Measurements from ENCODE around the gene CEMP1. TPM values are rescaled to one million over a fixed set of nuclear protein-coding genes. Genes with fewer than 3 reads are reported as not detected.
"Not testable (repeated sequence)": the region's sequence is repeated elsewhere in the genome, so short reads cannot be mapped to it uniquely, and the experiment has no call there.

The CEMP1 gene
- total RNA-seq, 2 experiments from 2014 or later: 1.0 to 1.8 TPM

DNA sequence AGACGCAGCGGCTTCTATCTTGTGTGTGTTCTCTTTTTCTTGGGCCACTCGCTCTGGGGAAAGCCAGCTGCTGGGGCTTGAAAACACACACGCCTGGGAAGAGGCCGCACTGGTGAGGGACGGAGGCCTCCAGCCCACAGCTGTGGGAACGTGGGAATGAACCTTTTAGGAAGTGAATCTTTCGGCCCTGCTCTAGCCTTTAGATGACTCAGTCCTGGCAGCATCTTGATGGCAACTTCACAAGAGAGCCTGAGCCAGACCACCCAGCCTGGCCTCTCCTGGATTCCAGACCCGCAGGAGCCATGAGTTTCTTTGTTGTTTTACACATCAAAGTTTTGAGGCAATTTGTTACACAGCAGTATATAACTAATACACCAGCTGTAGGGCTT, 4.4 kb upstream of the CEMP1 start:
- TF ChIP-seq CTCF (IDR thresholded peaks at IDR 0.05): no peak
- ATAC-seq (ENCODE audit: poor library complexity): no peak
- POLR2A ChIA-PET: interaction anchor here (1.0 to 2.7 kb wide), 2 partner anchors 15 to 21 kb away, joined by 3 to 27 read pairs; partner anchors contain the start of genes AMDHD2 and ATP6V0C
- Histone ChIP-seq H3K4me1 (ENCODE audit: insufficient read depth, low read length) (peaks cover 53% of the 10 kb centered on the region), H3K27me3 (ENCODE audit: control insufficient read depth in 1 of 2, insufficient read depth in 2 of 2, low read length in 2 of 2) (no peaks in the 10 kb centered on the region), H3K27ac (ENCODE audit: low read depth in 1 of 2, low read length in 2 of 2) (no peak overlapping the region), H3K4me3 (ENCODE audit: low read length) (no peak overlapping the region), H3K36me3 (ENCODE audit: insufficient read depth, low read length) (peaks cover 3% of the 10 kb centered on the region), H3K9me3 (ENCODE audit: control insufficient read depth in 1 of 2, insufficient read depth in 1 of 2, low read length in 2 of 2) (no peaks in the 10 kb centered on the region)
- DNase-seq: peak in 2 of 14 experiments; percentile 51 to 69
- Mint-ChIP-seq H3K27ac (peak overlapping the region; percentile 98), H3K36me3 (ENCODE audit: low read depth) (peaks cover 36% of the 10 kb centered on the region), H3K27me3 (peaks cover 8% of the 10 kb centered on the region), H3K4me1 (ENCODE audit: low read depth) (peaks cover 47% of the 10 kb centered on the region), H3K9me3 (no peaks in the 10 kb centered on the region), H3K4me3 (peak overlapping the region; percentile 79)
- CTCF ChIA-PET: no interaction called here
- intact Hi-C loops (cut with DNase I, micrococcal nuclease): loop anchor here (2.0 to 5.0 kb wide), 2 partner anchors 15 to 967 kb away; partner anchors contain the start of genes AMDHD2 (in 1 of the 2) and CLUAP1 (in 1 of the 2)

- H3K9me3 Mint-ChIP-seq; H3K27ac ChIP-seq (ENCODE audit: low read depth in 1 of 2, low read length in 2 of 2); H3K36me3 ChIP-seq (ENCODE audit: insufficient read depth, low read length); H3K27me3 Mint-ChIP-seq; ATAC-seq (ENCODE audit: poor library complexity); POLR2A ChIA-PET; CTCF ChIA-PET; H3K4me3 ChIP-seq (ENCODE audit: low read length); H3K27me3 ChIP-seq (ENCODE audit: control insufficient read depth in 1 of 2, insufficient read depth in 2 of 2, low read length in 2 of 2); H3K9me3 ChIP-seq (ENCODE audit: control insufficient read depth in 1 of 2, insufficient read depth in 1 of 2, low read length in 2 of 2); DNase-seq: not testable (repeated sequence)
- Mint-ChIP-seq H3K4me1 (ENCODE audit: low read depth) (peaks cover 34% of the 10 kb centered on the region), H3K36me3 (ENCODE audit: low read depth) (peaks cover 40% of the 10 kb centered on the region), H3K27ac (peak overlapping the region; percentile 98), H3K4me3 (peak overlapping the region; percentile 79)
- peaks cover 40% of the 10 kb centered on the region for H3K4me1 ChIP-seq (ENCODE audit: insufficient read depth, low read length)
- intact Hi-C loops (cut with DNase I, micrococcal nuclease): loop anchor here in 1 of 2 experiments (5.0 kb wide), 1 partner anchor 107 kb away; the partner anchor contains the start of gene CCNF
These were observed 3.1 kb upstream of the CEMP1 start for GRCh38 chr16:2534335-2534734.

DNA sequence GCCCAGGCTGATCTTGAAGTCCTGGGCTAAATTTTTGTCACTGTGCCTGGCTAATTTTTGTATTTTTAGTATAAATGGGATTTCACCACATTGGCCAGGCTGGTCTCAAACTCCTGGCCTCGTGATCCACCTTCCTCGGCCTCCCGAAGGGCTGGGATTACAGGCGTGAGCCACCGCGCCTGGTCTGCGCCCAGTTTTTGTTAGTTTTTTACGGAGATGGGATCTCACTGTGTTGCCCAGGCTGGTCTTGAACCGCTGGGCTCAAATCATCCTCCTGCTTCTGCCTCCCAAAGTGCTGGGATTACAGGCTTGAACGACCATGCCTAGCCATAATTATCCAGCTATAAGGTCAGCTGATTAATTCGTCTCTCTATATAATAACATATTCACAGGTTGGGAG, 2.7 kb upstream of the CEMP1 start:
- no peak overlapping the region for H3K27ac ChIP-seq (ENCODE audit: low read depth in 1 of 2, low read length in 2 of 2)
- ChIA-PET CTCF (no interaction called here), POLR2A (interaction anchor here (4.2 kb wide), 1 partner anchor 14 kb away, joined by 135 read pairs; the partner anchor contains the start of gene AMDHD2)
- H3K4me3 ChIP-seq (ENCODE audit: low read length): no peak overlapping the region
- intact Hi-C loops (cut with DNase I, micrococcal nuclease): loop anchor here (2.0 to 5.0 kb wide), 2 partner anchors 19 to 107 kb away; partner anchors contain the start of gene CCNF (in 1 of the 2)
- H3K36me3 Mint-ChIP-seq (ENCODE audit: low read depth): peaks cover 42% of the 10 kb centered on the region
- H3K9me3 ChIP-seq (ENCODE audit: control insufficient read depth in 1 of 2, insufficient read depth in 1 of 2, low read length in 2 of 2): no peaks in the 10 kb centered on the region
- ATAC-seq (ENCODE audit: poor library complexity): no peak
- H3K4me3 Mint-ChIP-seq: peak overlapping the region; percentile 79
- no peak for DNase-seq
- H3K36me3 ChIP-seq (ENCODE audit: insufficient read depth, low read length): peaks cover 7% of the 10 kb centered on the region
- peaks cover 36% of the 10 kb centered on the region for H3K4me1 ChIP-seq (ENCODE audit: insufficient read depth, low read length)
- no peaks in the 10 kb centered on the region for H3K9me3 Mint-ChIP-seq
- peaks cover 8% of the 10 kb centered on the region for H3K27me3 Mint-ChIP-seq
- peaks cover 30% of the 10 kb centered on the region for H3K4me1 Mint-ChIP-seq (ENCODE audit: low read depth)
- peak overlapping the region; percentile 98 for H3K27ac Mint-ChIP-seq
- H3K27me3 ChIP-seq (ENCODE audit: control insufficient read depth in 1 of 2, insufficient read depth in 2 of 2, low read length in 2 of 2): no peaks in the 10 kb centered on the region
- TF ChIP-seq CTCF (IDR thresholded peaks at IDR 0.05): no peak

- intact Hi-C loops (cut with DNase I, micrococcal nuclease): loop anchor here (2.0 to 5.0 kb wide), 2 partner anchors 18 to 106 kb away; partner anchors contain the start of gene CCNF (in 1 of the 2)
- Histone ChIP-seq H3K4me1 (ENCODE audit: insufficient read depth, low read length) (peaks cover 31% of the 10 kb centered on the region), H3K36me3 (ENCODE audit: insufficient read depth, low read length) (peaks cover 14% of the 10 kb centered on the region), H3K4me3 (ENCODE audit: low read length) (peak overlapping the region; percentile 94), H3K27ac (ENCODE audit: low read depth in 1 of 2, low read length in 2 of 2) (peak overlapping the region in 1 of 2 donors; percentile 95)
- DNase-seq: peak in 1 of 14 experiments; percentile 60
- H3K36me3 Mint-ChIP-seq (ENCODE audit: low read depth): peaks cover 38% of the 10 kb centered on the region
- H3K4me3 Mint-ChIP-seq: peak overlapping the region; percentile 95
- H3K27me3 ChIP-seq (ENCODE audit: control insufficient read depth in 1 of 2, insufficient read depth in 2 of 2, low read length in 2 of 2); H3K9me3 ChIP-seq (ENCODE audit: control insufficient read depth in 1 of 2, insufficient read depth in 1 of 2, low read length in 2 of 2); H3K9me3 Mint-ChIP-seq; H3K27me3 Mint-ChIP-seq; ATAC-seq (ENCODE audit: poor library complexity): not testable (repeated sequence)
- CTCF ChIA-PET: interaction anchor here (0.9 kb wide), 1 partner anchor 18 kb away, joined by 3 read pairs; no protein-coding TSS in a partner anchor
- POLR2A ChIA-PET: interaction anchor here (0.6 to 4.2 kb wide), 14 partner anchors 14 to 762 kb away, joined by 3 to 135 read pairs (median 5); partner anchors contain the start of genes ABCA3, AMDHD2, ATP6V0C and E4F1
- H3K4me1 Mint-ChIP-seq (ENCODE audit: low read depth): peaks cover 26% of the 10 kb centered on the region
- peak overlapping the region; percentile 98 for H3K27ac Mint-ChIP-seq
These were observed 2.0 kb upstream of the CEMP1 start for GRCh38 chr16:2533142-2533755.
